RWPE2 (cell line): ENCODE data around the gene MEMO1.
"Not testable (repeated sequence)": the region's sequence is repeated elsewhere in the genome, so short reads cannot be mapped to it uniquely, and the experiment has no call there.

Experiments used
- ATAC-seq: fragments of 200-7000 bp; cut with Tn5 transposase; 3 replicates; pipeline ENCODE4 v1.9.1; 2021; ENCODE audit warnings: low read depth
- DNase-seq: peaks from one replicate; pipeline ENCODE4 v3.0.0-alpha.2; 2020; ENCODE audit warnings: low spot score
- H3K27ac ChIP-seq: fragments of 450-650 bp; 2 replicates; pipeline ENCODE4 v1.5.1; 2017; ENCODE audit warnings: mild to moderate bottlenecking; ENCODE audit not compliant: poor library complexity, severe bottlenecking
- H3K27me3 ChIP-seq: fragments of 250-450 bp; sonication (Bioruptor Pico); 2 replicates; pipeline ENCODE4 v1.5.1; 2021; ENCODE audit warnings: mild to moderate bottlenecking, moderate library complexity; ENCODE audit not compliant: insufficient read depth, poor library complexity, severe bottlenecking
- H3K36me3 ChIP-seq: fragments of 250-450 bp; sonication (Bioruptor Pico); 2 replicates; pipeline ENCODE4 v1.5.1; 2020; ENCODE audit warnings: low read depth, mild to moderate bottlenecking, moderate library complexity
- H3K4me1 ChIP-seq: fragments of 250-450 bp; sonication (Bioruptor Pico); 2 replicates; pipeline ENCODE4 v1.5.1; 2021; ENCODE audit warnings: mild to moderate bottlenecking, moderate library complexity; ENCODE audit not compliant: insufficient read depth, poor library complexity, severe bottlenecking
- H3K4me3 ChIP-seq: fragments of 250-450 bp; sonication (Bioruptor Pico); 2 replicates; pipeline ENCODE4 v1.5.1; 2021; ENCODE audit warnings: mild to moderate bottlenecking, moderate library complexity; ENCODE audit not compliant: severe bottlenecking
- H3K9me3 ChIP-seq: fragments of 250-450 bp; sonication (Bioruptor Pico); 2 replicates; pipeline ENCODE4 v1.5.1; 2021; ENCODE audit warnings: mild to moderate bottlenecking, moderate library complexity; ENCODE audit not compliant: severe bottlenecking
- TF ChIP-seq, protein P1 (sequence below): fragments of 450-650 bp; IDR thresholded peaks from one replicate; pipeline ENCODE4 v1.5.1; 2017; ENCODE audit warnings: mild to moderate bottlenecking, moderate library complexity; ENCODE audit not compliant: poor library complexity, severe bottlenecking

MEMO1 gene

DNA sequence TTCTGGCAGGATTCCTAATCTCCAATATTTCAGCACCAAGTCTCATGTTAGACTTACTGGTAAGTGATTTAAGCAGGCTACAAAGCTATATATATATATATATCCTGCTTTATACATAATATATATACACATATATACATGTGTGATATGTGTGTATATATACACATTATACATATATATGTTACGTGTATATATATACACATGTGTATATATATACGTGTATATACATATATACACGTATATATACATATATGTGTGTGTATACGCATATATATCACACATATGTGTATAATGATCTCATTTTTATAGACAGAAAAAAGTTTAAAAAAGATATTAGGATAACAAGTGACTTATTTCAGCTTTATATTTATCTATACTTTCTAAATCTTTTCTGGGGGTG is 41.6 kb downstream of the MEMO1 start:
- DNase-seq (no peak), ATAC-seq (no peak)
- Histone ChIP-seq H3K4me1 (no peaks in the 10 kb centered on the region), H3K27ac (no peak overlapping the region), H3K27me3 (no peaks in the 10 kb centered on the region), H3K36me3 (no peaks in the 10 kb centered on the region; the same call in 1 of the 2 replicates), H3K4me3 (no peak overlapping the region), H3K9me3 (no peaks in the 10 kb centered on the region)
- TF ChIP-seq, protein P1, sequence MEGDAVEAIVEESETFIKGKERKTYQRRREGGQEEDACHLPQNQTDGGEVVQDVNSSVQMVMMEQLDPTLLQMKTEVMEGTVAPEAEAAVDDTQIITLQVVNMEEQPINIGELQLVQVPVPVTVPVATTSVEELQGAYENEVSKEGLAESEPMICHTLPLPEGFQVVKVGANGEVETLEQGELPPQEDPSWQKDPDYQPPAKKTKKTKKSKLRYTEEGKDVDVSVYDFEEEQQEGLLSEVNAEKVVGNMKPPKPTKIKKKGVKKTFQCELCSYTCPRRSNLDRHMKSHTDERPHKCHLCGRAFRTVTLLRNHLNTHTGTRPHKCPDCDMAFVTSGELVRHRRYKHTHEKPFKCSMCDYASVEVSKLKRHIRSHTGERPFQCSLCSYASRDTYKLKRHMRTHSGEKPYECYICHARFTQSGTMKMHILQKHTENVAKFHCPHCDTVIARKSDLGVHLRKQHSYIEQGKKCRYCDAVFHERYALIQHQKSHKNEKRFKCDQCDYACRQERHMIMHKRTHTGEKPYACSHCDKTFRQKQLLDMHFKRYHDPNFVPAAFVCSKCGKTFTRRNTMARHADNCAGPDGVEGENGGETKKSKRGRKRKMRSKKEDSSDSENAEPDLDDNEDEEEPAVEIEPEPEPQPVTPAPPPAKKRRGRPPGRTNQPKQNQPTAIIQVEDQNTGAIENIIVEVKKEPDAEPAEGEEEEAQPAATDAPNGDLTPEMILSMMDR = no peak

DNA sequence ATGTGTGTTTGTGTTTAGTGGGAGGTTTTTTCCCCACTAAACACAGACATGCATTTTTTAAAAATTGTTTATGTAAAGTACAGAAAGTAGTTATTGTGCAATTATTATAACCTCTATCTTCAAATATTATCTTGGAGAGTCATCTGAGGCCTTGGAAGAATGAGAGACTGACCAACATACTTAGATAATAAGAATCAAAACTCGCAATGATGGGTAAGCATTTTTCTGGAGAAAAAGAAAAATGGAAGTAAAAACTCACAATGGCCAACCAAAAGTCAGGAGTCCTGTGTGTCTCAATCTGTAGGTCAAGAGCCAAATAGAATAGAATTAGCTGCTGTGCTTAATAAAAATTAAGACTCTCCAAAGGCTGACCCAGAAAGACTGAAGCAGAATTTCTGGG is 43.0 kb downstream of the MEMO1 start:
- no peak overlapping the region for H3K27ac ChIP-seq
- no peak overlapping the region for H3K4me3 ChIP-seq
- H3K4me1 ChIP-seq = no peaks in the 10 kb centered on the region
- no peaks in the 10 kb centered on the region; the same call in none of the 2 replicates for H3K36me3 ChIP-seq
- TF ChIP-seq, protein P1 = no peak
- no peaks in the 10 kb centered on the region for H3K27me3 ChIP-seq
- ATAC-seq (no peak), DNase-seq (no peak)
- H3K9me3 ChIP-seq = no peaks in the 10 kb centered on the region

DNA sequence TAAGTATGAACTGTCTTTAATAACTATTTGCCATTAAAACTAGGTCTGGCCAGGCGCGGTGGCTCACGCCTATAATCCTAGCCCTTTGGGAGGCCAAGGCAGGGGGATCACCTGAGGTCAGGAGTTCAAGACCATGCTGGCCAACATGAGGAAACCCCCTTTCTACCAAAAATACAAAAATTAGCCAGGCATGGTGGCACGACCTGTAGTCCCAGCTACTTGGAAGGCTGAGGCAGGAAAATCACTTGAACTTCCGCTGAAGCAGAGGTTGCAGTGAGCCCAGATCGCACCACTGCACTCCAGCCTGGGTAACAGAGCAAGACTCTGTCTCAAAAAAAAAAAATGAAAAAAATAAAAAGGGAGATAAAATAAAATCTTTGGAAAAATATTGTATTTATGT is 44.4 kb downstream of the MEMO1 start:
- not testable (repeated sequence) for H3K4me3 ChIP-seq, ATAC-seq, H3K27ac ChIP-seq, H3K36me3 ChIP-seq, H3K9me3 ChIP-seq, H3K4me1 ChIP-seq, DNase-seq, H3K27me3 ChIP-seq

DNA sequence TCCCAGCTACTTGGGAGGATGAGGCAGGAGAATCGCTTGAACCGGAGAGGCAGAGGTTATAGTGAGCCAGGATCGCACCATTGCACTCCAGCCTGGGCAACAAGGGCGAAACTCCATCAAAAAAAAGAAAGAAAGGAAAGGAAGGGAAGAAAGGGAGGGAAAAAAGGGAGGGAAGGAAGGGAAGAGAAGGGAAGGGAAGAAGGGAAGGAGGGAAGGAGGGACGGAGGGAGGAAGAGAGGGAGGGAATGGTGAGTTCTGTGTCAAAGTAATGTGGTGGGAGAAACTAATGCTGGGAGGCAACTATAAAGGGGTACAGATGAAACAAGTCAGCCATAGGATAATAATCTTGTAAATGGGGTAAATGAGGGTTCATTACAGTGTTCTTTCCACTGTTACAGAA is 45.7 kb downstream of the MEMO1 start:
- Histone ChIP-seq H3K27ac (no peak overlapping the region), H3K4me3 (no peak overlapping the region), H3K9me3 (no peaks in the 10 kb centered on the region), H3K4me1 (peaks cover 5% of the 10 kb centered on the region), H3K36me3 (no peaks in the 10 kb centered on the region; the same call in none of the 2 replicates), H3K27me3 (no peaks in the 10 kb centered on the region)
- DNase-seq (no peak), ATAC-seq (no peak)
- TF ChIP-seq, protein P1 = no peak

DNA sequence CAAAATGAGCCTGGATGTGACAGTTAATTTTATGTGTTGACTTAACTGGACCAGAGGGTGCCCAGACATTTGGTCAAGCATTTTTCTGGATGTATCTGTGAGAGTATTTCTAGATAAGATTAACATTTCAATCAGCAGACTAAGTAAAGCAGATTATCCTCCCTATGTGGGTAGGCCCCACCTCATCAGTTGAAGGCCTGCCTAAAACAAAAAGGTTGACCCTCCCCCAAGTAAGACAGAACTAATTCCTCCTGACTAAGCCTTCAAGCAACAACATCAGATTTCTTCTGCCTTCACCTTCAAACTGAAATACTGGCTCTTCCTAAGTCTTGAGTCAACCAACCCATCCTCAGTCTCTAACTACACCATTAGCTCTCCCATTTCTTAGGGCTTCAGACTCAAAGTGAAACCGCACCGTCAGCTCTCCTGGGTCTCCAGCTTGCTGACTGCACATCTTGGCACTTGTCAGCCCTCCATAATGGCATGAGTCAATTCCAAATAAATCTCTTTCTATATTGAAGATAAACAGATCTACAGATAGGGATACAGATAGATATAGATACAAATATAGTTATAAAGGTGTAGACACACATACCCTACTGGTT is 47.9 kb downstream of the MEMO1 start:
- Histone ChIP-seq H3K27ac (no peak overlapping the region), H3K36me3 (no peaks in the 10 kb centered on the region; the same call in 1 of the 2 replicates), H3K9me3 (no peaks in the 10 kb centered on the region), H3K4me1 (peaks cover 13% of the 10 kb centered on the region), H3K27me3 (no peaks in the 10 kb centered on the region), H3K4me3 (no peak overlapping the region)
- ATAC-seq (no peak), DNase-seq (no peak)
- TF ChIP-seq, protein P1 = no peak
